CD4-positive, alpha-beta T cell treated with Interleukin-6 at 100 ng/mL for 8 hours (primary cell): ENCODE results near the gene APBB1.

Experiments used
- DNase-seq: peaks from one replicate; pipeline ENCODE4 v3.0.0-alpha.2; 2020; ENCODE audit warnings: mixed read lengths, low spot score

The APBB1 gene

GRCh38 chr11:6419009-6419631 lies at the start of gene APBB1:
APBB1 (minus strand) TSS chr11:6419094; CDS start chr11:6411347, 7,747 bp downstream.
- DNase-seq: peak; percentile 64

DNA sequence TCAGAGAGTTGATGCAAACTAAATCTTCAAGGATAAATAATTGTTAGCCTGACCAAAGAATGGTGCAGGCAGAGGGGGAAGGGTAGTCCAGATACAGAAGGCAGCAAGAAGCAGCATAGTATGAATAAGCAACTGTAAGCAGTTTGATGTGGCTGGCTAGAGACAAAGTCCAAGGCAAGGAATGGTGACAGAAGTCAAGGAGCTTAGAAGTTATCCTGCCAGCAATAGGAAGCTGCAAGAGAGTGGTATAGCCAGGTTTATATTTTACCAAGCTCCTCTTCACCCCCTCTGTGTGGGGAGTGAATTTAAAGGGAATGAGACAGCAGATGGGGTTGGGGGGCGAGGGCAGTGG lies 40.2 kb upstream of the APBB1 start:
- no peak for DNase-seq

- no peak for DNase-seq
These were observed 39.6 kb upstream of the APBB1 start for GRCh38 chr11:6458352-6459098.

DNA sequence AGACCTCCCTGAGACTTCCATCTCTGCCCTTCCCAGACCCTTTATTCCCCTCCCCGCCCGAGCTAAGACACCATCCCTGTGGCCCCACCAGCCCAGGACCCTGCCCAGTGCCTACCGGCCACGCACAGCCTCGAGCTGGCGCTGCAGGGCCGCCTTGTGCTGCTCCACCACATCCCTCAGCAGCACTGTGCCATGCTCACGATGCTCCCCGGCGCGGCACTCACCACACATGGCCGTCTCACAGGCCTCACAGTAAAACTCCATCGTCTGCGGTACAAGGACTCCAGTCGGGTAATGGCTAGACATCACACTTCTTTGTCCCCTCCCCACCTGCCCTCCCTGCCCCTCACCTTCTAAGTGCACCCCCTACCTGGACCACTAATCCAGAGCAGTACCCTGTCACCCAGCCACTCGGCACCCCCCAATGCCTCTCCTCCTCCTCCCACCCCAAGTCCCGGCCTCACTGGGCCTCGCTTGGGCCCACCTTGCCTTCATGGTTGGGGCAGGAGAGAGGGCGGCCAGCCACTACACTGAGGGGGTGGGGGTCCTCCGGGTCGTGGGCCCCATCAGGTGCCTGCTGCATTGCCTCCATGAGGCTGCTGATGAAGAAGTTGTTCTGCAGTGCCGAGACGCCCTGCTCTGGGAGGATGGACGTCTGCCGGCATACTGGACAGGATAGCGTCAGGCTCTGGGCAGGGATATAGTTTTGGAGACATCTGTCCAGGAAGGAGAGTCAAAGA lies 38.9 kb upstream of the APBB1 start:
- no peak for DNase-seq

DNA sequence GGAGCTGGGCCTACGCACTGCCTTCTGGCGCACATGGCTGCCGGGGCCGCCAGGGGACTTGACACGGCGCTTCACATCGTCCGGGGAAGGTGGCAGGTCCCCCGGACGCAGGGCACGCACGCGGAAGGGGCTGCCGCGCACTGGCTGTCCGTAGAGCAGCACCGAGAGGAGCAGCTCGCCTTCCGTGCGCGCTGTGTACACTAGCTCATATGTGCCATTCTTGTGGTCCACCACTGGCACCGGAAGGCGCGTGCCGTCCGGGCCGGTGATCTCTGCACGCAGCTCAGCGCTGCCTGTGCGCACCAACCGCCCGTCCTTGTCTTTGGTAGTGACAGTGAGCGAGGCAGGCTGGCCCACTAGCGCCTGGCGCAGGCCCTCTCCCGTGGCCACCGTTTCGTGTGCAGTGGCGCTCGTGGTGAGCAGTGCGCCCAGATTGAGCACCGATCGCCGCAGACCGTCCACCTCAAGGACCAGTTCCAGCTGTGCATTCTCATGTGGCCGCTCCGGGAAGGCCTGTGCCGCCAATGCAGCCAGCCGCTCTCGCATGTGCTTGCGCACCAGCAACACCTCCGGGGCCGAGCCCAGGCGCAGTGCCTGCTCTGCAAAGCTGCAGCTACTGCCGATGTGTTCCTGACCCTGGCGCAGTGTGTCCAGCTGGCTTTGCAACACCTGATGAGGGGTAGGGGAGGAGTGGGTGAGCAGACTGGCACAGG lies 37.6 kb upstream of the APBB1 start:
- DNase-seq: no peak

DNA sequence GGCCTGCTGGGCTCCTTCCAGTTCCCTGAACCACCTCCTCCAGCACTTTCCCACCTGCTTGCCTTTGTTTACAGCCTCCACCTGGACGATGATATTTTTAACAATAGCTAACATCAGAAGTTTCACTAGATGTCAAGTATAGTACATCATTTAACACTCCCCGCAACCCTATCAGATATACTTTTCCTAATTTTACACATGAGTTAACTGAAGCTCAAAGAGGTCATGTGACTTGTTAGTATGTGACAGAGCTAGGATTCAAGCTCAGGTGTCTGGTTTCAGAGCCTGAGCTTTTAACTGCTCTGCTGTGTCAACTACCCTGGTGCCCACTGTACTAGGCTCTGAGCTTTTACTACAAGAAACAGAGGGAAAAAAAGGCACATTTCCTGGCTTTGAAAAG lies 36.2 kb upstream of the APBB1 start:
- DNase-seq: no peak

- DNase-seq: no peak
These were observed 34.3 kb upstream of the APBB1 start for GRCh38 chr11:6453152-6453551.

- DNase-seq: no peak
These were observed 33.3 kb upstream of the APBB1 start for GRCh38 chr11:6452219-6452618.

DNA sequence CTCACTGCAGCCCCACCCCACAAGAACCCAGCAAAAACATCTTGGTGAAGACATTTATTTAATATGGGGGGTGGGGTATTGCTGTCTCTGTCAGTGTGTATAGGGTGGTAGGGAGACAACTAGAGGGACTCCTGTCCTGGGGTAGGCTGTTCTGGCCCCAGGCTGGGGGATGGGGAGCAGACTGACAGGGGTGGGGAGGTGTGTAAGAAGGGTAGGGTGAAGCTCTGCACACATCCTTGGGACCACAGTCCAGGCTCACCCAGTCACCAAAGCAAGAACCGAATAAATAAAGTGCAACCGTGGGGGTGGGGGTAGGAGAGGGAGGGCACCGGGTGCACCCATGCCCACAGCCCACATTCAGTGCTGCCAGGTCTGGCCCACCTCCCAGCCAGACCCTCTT lies 29.7 kb upstream of the APBB1 start:
- DNase-seq: no peak

- peak; percentile 59 for DNase-seq
These were observed 24.5 kb upstream of the APBB1 start for GRCh38 chr11:6443269-6444003.

DNA sequence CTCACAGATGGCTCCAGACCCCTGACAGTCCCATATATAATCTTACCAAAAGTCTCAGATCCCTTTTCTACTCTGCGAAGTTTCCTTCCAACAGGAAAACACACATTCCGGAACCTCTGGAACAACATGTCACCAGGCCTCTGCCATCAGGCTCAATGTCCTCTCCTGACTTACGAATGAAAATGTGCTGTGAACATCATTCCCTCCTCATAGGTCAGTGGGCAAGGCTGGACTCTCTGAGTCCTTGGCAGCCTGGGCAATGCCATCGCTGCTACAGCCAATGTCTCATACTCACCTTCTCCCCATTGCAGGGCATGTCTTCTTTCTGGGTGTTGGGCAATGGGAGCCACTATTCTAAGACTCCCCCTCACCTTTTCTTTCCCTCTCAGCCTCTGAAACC lies 23.5 kb upstream of the APBB1 start:
- no peak for DNase-seq

GRCh38 chr11:6440906-6441358 lies 22.0 kb upstream of the APBB1 start, which contains the start of gene HPX:
HPX (minus strand) TSS chr11:6440987; CDS start chr11:6440963, 24 bp downstream.
- no peak for DNase-seq

GRCh38 chr11:6438979-6439571 lies 20.2 kb upstream of the APBB1 start:
- DNase-seq: peak; percentile 43

DNA sequence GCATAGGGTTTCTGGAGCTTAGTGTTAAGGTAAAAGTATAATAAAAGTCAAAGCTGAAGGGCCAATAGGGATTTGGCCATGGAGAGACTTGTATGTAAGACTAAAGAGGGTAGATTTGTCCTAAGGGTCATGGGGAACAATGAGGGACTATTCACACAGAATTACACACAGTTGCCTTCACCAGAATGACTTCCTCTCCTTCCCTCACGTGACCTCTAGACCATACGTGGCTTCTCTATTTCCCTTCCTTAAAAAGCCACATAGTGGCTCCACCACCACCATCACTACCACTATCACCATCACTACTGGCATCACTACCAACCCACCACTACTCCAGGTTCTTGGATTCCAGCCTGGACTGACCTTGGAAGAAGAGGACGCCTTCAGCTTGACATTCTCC lies 19.1 kb upstream of the APBB1 start:
- DNase-seq: peak; percentile 16

- no peak for DNase-seq
These were observed 18.5 kb upstream of the APBB1 start for GRCh38 chr11:6437423-6437822.

- DNase-seq: no peak
These were observed 15.2 kb upstream of the APBB1 start for GRCh38 chr11:6433998-6434660.

DNA sequence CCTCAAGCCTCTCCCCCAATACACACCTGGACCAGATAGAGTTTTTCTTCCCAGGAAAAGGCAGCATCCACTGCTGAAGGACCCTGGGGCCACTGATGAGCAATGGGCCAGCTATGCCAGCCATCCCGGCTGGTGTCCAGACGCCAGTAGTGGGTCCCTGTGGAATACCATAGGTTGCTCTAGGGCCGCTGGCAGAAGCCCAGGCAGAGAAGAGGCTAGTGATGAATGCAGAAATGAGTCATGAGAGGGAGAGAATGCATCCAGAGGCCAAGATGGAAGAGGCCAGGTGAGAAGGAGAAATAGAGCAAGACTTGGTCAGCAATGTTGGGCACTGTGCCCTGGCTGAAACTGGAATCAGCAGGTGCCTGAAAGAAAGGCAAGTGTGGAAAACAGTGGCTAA lies 13.0 kb upstream of the APBB1 start:
- no peak for DNase-seq

- DNase-seq: no peak
These were observed 8.6 kb upstream of the APBB1 start for GRCh38 chr11:6427516-6427915.

- DNase-seq: no peak
These were observed 1.8 kb upstream of the APBB1 start for GRCh38 chr11:6420677-6421076.

- DNase-seq: no peak
These were observed 311 bp downstream of the APBB1 start for GRCh38 chr11:6418557-6419008.
